Vagina (tissue), 2 donors: ENCODE data around the gene CCNK.

Experiments
- POLR2A ChIP-seq, 2 donors: fragments of 450-650 bp; IDR thresholded peaks; one replicate each; pipeline ENCODE4 v1.6.1; 2017; ENCODE audit warnings: antibody characterized with exemption in 2 of 2, mild to moderate bottlenecking in 2 of 2, moderate library complexity in 2 of 2
- POLR2AphosphoS5 ChIP-seq, 2 donors: sonication (generic); formaldehyde crosslinking; IDR thresholded peaks; one replicate each; pipeline ENCODE4 v1.9.0; 2017; ENCODE audit warnings: antibody characterized with exemption in 2 of 2, mild to moderate bottlenecking in 2 of 2, low read depth in 1 of 2; ENCODE audit not compliant: insufficient read depth in 1 of 2

DNA sequence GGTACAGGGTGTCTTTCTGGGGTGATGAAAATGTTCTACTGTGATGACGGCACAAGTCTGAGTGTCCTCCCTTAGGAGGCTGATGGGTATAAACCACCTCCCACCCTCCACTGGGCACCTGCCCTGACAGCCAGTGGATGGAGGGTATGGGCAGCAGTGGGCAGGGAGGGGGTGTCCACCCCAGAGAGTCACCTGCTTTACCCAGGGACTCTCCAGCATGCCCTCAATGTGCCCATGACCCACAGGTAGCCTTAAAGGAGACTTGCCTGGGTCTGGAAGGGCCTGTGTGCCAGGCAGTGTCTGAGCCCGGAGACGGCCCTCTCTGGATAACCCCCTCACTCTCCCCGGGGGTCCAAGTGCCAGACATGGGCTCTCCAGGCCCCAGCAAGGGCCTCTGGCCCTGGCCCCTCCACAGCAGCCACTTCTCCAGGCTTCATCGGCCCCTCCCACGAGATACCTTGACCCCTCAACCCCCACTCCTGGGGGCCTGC, 38.8 kb downstream of the CCNK start:
- TF ChIP-seq POLR2A (IDR thresholded peaks at IDR 0.05), result no peak
- no peak for TF ChIP-seq POLR2AphosphoS5 (IDR thresholded peaks at IDR 0.05; ENCODE audit: insufficient read depth in 1 of 2, low read depth in 1 of 2)
